GM18909 (cell line): ENCODE data around the gene LRRC75A.
A peak's percentile ranks its signal among the peaks of the same experiment; 100 is the strongest.
"Not testable (repeated sequence)": the region's sequence is repeated elsewhere in the genome, so short reads cannot be mapped to it uniquely, and the experiment has no call there.

ENCODE experiments used
- ATAC-seq: cut with Tn5 transposase; IDR thresholded peaks from one replicate; pipeline ENCODE4 v1.9.1; 2021; ENCODE audit warnings: mild to moderate bottlenecking; ENCODE audit not compliant: unreplicated experiment, poor library complexity

LRRC75A gene

GRCh38 chr17:16456742-16457316, 35.2 kb downstream of the LRRC75A start:
- ATAC-seq, result no peak

GRCh38 chr17:16455997-16456741, 35.8 kb downstream of the LRRC75A start:
- ATAC-seq, result no peak

- no peak for ATAC-seq
Measured at GRCh38 chr17:16453493-16453851, 38.5 kb downstream of the LRRC75A start.

- not testable (repeated sequence) for ATAC-seq
Measured at GRCh38 chr17:16452268-16452667, 39.7 kb downstream of the LRRC75A start.

GRCh38 chr17:16450028-16450427, 42.0 kb downstream of the LRRC75A start:
- no peak for ATAC-seq

GRCh38 chr17:16449121-16449570, 42.8 kb downstream of the LRRC75A start:
- no peak for ATAC-seq

GRCh38 chr17:16448490-16448889, 43.5 kb downstream of the LRRC75A start:
- no peak for ATAC-seq

GRCh38 chr17:16447676-16448075, 44.3 kb downstream of the LRRC75A start:
- no peak for ATAC-seq

GRCh38 chr17:16446338-16446983, 45.5 kb downstream of the LRRC75A start:
- no peak for ATAC-seq

GRCh38 chr17:16444258-16444886, 47.6 kb downstream of the LRRC75A start:
- no peak for ATAC-seq

- ATAC-seq, result no peak
Measured at GRCh38 chr17:16443511-16444257, 48.3 kb downstream of the LRRC75A start.

GRCh38 chr17:16442594-16443510, 49.1 kb downstream of the LRRC75A start:
- no peak for ATAC-seq

- ATAC-seq, result no peak
Measured at GRCh38 chr17:16442141-16442540, 49.9 kb downstream of the LRRC75A start.

GRCh38 chr17:16440901-16441629, 50.9 kb downstream of the LRRC75A start:
- ATAC-seq, result no peak

GRCh38 chr17:16440354-16440753, 51.6 kb downstream of the LRRC75A start:
- not testable (repeated sequence) for ATAC-seq

GRCh38 chr17:16439811-16440351, 52.1 kb downstream of the LRRC75A start:
- ATAC-seq, result no peak

GRCh38 chr17:16439303-16439791, 52.6 kb downstream of the LRRC75A start:
- ATAC-seq, result peak; percentile 2
